NCI-H82 (cell line): ENCODE results near the gene UCN2.

ENCODE experiments used
- DNase-seq: peaks from one replicate; lab custom pipeline; 2025; lab: John Stamatoyannopoulos, UW

Gene UCN2

DNA sequence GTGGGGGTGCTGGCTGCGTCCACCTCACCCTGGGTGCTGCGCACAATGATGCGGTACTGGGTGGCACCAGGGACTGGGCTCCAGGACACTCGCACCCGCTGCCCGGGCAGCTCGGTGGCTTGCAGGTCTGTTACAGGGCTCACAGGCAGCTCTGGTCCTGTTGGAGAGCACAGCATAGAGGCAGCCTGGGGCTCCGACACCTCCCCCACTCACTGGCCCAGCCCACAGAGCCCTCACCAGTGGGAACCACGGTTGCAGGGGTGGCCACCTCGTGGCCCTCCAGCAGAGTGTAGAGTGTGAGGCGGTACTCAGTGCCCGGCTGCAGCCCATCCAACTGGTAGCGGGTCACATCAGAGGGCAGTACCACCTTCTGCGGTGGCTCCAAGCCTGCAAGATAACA is 27.9 kb upstream of the UCN2 start:
- no peak for DNase-seq

DNA sequence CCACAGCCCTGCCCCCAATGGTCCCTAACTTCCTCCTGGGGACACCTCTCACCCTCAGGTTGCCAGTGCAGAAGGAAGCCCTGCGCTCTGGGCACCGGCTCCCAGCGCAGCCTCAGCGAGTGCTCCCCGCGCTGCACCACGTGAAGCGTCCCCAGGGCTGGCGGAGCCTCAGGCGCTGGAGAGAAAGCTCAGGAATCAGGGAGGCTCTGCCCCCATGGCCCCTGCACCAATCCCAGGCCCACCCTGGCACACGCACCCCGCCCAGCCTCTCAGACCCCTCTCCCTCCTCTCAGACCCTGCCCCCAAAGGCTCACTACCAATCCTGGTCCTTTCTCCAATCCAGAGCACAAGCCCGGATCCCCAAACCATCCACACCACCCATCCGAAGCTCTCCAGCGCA is 24.6 kb upstream of the UCN2 start:
- peak; percentile 3 for DNase-seq

DNA sequence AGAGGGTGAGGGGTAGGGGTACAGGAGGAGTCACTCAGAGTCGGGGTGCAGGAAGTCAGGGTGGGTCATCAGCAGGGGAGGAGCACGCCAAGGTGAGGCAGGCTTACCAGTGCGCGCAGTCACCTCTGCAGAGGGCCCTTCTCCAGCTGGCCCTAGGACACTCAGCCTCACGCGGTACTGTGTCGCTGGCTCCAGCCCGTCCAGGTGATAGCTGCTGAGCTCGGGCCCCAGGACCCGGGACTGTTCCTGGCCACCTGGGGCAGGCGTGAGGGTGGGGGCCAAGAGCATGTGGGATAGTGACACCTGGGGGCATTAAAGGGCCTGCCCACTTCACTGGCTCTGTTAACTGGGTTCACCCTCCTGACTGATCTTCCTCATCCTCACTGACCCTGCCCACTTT is 24.1 kb upstream of the UCN2 start:
- no peak for DNase-seq

DNA sequence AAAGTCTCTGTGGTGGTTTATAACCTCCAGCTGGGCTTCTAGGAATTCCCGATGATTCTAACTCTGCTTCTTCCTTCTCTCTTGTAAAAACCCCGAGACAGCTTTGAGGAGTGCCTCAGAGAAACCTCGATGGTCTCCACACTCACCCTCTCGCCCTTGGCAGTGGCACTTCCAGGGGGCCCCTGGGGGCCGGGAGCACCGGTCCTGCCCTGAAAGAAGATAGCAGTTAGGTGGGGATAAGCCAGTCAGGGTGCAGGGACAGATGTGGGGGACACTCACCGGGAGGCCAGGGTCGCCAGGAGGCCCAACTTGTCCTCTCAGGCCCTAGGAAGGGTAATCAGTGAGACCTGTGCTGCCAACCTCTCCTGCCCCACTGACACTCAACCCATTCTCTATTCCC is 21.8 kb upstream of the UCN2 start:
- DNase-seq: no peak

DNA sequence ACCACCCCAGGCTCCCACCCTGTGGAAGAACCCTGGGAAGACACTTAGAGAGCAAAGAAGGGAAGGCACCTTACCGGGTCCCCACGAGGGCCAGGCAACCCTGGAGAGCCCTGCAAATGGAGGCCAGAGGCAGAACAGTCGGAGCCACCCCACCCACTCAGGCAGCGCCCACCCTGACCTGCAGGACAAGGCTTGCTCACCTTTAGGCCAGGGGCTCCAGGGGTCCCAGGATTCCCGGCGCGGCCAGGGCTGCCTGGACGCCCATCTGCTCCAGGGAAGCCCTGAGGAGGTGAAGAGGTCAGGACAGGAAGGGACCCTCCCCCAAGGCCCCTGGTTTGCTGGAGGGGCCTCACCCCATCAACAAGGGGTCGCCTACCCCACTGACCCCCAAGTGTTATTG is 21.3 kb upstream of the UCN2 start:
- no peak for DNase-seq

DNA sequence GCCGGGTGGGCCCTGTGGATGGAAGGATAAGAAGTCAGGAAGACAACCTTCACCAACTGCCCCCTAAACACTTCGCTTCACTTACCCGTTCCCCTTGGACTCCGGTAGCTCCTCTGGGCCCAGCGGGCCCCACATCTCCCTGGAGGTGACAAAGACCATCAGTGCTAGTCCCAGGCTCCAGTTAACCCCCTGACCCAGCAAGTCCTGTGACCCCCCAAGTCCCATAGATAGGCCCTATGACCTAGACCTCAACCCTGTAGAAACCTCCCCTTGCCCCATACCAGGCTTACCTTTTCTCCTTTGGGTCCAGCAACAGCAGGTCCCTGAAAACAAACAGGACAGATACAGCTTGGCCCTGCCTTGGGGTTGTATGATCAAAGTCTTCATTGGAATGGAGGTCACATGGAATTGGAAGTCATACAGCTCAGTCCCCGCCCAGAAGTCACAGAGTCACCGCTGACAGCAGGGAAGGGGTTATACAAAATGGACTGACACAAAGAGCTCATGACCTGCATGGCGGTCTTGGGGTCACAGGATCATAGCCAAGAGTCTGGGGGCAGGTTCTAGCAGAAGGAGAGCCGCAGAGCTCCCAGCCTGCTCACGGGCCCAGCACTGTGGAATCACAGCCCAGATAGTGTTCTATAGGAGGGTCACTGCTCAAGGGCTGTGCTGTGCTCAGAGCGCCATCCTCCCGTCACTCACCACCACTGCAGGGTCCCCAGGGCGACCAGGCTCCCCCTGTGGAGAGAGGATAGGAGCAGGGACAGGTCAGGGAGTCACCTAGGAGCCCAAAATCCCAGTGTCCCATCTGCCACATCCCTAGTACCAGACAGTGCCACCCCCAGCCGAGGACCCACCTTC is 18.3 kb upstream of the UCN2 start:
- DNase-seq: no peak

DNA sequence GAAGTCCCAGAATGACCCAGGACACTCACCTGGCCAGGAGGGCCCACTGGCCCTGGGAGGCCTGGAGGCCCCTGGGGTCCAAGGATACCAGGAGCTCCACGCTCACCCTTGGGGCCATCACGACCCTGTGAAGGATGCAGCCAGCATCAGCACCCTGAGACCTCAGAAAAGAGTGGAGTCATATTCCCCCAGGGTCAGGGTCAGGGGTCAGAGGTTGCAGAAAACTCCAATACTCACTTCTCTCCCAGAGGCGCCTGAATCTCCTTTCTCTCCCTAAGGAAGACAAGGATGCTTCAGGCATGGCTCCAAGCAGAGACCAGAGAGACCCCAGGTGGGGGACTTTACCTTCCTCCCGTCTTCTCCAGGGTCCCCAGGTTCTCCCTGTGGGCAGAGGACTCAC is 13.1 kb upstream of the UCN2 start:
- no peak for DNase-seq

DNA sequence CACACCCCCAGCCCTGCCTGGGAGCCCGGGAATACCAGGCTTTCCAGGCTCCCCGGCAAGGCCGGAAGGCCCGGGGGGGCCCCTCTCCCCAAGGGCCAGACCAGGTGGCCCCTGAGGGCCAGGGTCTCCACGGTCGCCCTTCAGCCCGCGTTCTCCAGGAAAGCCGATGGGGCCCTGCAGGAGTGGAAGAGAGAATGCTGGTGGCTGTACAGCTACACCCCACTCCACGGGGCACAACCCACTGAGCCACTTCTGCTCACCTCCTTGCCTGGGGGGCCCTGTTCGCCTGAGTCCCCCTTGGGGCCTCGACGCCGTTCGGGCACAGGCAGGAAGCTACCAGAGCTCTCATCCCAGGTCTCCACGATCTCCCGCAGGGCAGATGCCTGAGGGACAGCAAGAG is 11.8 kb upstream of the UCN2 start:
- DNase-seq: no peak

DNA sequence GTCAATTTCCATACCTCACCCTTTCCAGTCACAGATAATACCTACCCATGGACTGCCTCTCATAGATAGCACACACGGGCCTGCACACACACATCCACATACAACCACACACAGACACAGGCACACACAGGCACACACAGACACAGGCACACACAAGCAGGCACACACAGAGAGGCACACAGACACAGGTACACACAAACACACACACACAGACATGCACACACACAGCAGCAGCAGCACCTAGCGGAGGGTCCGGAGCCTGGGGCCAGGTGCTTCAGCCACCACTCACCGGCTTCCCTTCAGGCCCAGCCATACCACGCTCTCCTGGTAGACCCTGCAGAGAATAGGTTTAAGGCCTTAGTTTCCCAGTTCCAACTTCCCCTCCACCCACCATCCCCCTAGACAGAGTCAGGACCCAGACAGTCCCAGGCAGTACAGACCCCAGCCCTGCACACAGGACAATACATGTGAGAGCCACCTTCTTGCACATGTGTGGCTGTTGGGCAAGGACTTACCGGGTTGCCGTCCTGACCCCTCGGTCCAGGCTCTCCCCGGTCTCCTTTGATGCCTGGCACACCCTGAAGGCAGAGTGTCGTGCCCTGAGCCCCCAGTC is 10.5 kb upstream of the UCN2 start:
- DNase-seq: no peak

DNA sequence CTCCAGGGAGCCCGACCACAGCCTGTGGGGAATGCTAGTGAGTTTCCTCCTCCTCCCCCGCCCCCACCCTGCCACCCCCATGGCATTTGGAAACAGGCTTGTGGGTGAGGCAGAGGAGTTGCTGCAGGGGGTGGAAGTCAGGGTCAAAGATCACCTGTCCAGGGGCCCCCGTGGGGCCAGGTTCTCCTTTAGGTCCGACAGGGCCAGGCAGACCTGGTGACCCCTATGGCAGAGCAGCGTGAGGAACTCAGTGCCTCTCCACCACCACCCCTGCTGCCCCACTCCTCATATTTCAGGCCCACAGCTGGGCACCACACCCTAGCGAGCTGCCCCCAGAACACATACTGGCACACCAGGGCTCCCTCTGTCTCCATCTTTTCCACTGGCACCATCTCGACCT is 8.9 kb upstream of the UCN2 start:
- DNase-seq: no peak

DNA sequence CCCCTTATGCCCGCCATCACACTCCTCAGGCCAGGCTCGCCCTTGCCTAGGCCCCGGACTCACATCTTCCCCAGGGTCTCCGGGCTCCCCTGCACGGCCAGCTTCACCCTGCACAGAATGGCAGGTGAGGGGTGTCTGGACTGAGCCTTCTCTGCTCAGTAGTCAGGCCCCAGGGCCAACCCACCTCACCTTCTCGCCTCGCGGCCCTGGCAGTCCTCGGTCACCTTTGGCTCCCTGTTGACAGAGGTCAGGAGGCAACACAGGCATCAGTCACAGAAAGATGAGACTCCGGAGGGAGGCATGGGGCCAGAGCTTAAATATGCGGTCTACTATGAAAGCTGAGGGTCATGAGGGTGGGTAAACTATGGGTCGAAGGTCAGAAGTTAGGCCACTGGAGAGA is 8.4 kb upstream of the UCN2 start:
- no peak for DNase-seq

DNA sequence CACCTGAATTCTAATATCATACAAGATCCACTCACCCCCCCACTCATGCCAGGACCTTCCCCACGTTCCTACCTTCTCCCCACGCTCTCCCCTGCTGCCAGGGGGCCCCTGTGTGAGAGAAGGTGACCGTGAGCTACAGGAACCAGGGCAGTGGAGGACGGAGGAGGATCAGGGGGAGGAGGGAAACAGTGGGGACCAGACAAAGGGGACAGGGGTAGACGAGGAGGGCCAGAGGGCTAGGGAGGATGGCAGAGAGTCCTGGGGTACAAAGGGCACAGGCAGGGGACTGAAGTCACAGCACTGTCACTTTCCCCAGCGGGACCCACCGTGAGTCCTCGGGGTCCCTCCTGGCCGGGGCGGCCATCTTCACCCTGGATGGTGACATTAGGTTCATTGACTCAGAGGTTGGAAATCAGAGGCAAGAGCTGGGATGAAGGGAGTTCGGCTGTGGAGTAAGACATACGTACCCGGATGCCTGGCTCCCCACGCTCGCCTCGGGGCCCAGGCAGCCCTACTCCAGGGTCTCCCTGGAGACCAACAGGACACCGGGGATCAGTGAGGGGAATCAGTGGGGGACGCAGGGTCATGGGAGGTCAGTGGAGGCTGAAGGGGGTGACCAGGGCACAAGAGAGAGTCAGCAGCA is 6.3 kb upstream of the UCN2 start:
- DNase-seq: no peak

DNA sequence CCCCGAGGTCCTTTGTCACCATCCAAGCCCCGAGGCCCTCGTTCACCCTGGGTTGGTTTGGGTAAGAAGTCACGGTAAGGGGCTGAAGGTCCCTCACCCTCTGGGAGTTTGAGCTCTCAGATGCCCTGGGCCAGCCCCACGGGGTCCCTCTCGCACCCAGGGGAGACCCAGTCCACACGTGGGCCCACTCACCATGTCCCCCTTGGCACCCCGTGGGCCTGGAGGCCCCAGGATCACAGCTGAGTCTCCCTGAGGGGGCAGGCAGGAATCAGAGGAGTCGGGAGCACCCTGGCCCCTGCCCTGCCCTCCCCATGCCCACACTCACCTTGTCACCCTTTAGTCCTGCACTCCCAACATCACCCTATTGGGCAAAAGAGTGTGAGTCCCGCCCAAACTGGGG is 5.8 kb upstream of the UCN2 start:
- no peak for DNase-seq

DNA sequence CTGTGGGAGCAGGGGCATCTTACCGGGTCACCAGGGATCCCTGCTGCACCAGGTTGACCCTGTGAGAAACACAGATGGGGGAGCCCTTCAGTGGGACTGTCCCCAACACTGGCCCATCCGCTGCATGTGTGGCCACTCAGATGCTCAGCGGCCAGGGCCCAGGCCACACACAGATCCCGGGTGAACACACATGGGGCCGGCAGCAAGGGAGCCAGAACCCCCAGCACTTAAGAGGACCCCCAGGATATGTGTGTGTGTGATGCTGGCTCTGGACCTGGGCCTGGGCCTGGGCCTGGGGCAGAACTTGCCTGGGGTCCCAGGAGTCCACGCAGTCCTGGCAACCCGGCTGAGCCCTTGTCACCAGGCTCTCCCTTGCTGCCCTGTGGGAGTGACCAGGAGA is 4.9 kb upstream of the UCN2 start:
- DNase-seq: no peak

DNA sequence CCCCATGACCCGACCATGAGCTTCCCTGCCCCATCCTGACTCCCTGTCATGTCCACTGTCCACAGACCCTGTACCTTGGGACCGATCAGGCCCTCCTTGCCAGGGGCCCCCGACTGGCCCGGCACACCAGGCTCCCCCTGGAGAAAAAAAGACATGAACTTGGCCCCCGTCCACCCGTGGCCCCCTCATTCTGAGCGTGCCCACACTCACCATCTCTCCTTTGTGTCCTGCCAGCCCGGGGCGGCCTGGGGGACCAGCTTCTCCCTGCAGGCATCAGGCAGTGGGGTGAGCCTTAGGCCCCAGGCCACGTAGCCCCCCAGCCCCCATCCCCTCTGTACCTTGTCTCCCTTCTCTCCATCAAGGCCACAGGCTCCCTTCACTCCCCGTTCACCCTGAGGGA is 3.9 kb upstream of the UCN2 start:
- no peak for DNase-seq

DNA sequence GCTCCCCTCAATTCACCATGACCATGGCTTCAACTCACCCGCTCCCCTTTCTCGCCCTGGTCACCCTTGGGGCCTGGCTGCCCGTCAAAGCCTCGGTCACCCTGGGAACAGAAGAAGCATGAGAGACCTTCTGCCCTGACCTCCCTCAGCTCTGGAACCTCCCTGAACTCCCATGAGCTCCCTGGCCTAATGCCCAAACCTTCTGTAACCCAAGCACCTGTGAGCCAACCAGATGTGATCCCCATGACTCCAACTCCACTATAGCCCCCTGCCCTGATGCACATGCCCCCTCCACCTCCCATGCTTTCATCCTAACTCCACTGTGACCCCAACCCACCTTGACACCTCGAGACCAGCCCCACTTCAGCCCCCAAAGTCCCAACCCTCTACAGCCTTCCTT is 3.5 kb upstream of the UCN2 start:
- no peak for DNase-seq

DNA sequence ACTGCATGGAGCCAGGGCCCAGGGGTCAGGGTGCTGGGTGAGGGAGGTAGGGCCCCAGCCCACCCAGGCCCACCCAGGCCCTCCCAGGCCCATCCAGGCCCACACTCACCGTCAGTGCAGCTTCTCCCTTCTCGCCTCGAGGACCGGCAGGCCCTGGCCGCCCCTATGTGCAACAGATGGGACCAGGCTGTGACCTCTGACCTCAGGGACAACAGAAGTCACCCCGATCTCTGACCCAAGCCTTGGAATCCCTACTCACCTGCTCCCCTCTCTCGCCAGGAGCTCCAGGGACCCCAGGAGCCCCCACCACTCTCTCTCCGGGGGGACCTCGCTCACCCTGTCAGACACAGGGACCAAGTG is 2.8 kb upstream of the UCN2 start:
- no peak for DNase-seq

DNA sequence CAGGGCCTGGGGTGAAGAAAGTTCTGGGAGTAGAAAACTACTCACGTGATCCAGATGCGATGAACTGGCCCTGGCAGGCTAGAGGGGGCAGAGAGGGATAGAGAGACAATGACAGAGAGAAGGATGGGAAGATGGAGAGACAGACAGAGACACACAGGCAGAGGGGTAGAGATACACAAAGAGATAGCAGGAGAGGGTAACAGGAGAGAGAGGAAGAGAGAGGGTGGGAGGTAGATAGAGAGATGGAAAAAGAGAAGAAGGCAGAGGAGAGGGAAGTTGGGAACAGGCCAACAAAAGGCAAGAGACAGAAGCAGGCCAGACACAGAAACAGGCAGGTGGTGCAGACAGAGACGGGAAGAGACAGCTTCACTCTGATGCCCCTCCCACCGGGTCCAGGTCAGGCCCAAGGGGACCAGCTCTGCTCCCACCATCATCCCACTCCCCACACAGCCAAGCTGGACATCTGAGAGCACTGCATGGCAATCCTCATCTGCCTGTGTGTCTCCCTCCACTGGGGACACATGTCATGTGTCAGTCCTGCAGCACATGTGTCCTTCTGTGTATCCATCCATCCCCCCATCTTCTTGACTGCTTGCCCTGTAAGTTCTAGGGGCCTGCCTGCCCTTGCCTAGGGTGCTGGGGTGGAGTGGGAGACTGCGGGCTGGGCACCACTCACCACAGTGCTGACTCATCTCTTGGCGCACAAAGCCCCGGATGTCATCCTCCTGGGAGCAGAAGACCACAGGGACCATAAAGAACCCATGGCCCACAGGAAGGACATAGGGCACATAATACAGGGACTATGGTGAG is 2.2 kb upstream of the UCN2 start:
- no peak for DNase-seq

DNA sequence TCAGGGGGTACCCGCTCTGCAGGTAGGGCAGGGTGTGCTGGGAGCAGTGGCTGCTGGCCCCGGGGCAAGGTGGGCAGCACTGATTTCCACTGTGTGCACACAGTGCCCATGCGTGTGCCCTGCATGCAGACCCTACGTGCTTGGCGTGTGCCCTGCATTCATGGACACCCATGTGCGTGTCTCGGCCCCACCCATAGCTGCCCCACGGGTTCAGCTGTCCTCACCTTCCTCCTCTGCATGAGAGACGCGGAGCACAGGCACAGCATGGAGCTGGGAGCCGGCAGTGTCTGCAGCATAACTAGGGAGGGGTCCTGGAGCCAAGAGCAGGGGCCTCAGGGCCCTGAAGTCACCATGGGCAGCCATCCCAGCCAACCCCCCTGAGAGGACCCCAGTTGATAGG is 1.6 kb upstream of the UCN2 start:
- no peak for DNase-seq

DNA sequence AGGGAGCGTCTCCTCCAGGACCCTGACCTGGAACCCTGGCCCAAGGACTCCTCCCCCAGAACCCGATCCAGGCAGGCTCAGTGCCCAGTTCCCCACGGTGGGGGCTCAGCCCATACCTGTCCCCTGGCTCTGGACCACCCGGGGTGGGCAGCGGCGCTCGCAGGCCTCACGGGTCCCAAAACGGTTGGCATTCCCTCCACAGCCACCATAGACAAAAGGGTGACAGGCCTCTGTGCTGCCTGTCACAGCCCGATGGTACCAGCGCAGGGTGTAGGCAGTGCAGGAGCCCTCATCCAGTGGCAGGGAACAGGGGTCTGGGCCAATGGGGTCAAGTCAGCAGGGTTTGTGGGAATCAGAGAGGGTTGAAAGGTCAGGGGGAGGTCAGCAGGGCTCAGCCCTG is 1.1 kb upstream of the UCN2 start:
- DNase-seq: no peak

DNA sequence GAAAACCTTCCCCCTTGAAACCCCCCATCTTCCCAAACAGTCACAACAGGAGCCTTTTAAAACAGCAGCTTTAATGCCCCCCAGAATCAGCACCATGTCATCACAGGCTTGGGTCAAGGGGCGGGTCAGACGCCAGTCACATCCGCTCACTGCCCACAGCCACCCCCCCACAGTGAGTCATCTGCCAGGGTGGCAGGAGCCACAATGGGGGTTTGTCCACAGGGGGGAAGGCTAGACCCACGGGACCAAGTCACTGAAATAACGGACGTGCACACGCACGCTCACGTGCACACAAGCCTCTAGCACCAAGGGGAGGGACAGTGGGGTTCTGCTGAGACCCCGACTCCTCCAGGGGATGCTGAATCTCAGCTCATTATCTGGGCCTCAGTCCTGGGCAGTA is 441 bp upstream of the UCN2 start:
- no peak for DNase-seq

DNA sequence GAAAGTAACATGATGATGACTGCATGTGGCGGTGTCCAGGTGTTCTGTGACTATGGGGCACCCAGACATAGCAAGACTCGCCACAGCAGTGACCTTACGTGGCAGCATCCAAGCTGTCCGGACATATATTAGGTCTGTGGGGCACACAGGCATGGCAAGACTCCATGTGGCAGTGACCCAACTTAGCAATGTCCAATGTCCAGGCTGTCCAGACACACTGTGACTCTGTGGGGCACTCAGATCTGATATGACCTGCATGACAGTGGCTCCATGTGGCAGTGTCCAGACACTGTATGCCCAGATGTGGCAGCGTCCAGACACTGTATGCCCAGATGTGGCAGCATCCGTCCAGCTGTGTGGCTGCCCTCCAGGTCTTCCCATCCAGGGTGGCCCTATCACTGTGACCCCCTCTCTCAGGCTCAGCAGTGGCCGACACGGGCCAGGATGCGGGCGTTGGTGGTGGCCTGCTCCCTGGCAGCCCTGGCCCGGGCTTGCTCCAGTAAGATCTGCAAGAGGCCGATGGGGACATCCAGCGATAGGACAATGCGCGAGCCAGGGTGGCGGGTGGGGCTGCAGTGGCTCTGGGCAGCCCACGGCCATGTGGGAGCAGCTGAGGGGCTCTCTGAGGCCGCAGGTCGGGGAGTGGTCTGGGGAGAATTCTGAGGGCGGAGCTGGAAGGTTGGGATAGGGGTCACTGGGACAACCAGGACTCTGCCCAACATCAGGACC is 1.1 kb downstream of the UCN2 start:
- DNase-seq: no peak
